ENCODE measurements around the gene ARPC2.

Gene ARPC2

GRCh38 chr2:218291318-218292047, 74.5 kb downstream of the ARPC2 start:
- TF ChIP-seq, protein P1, sequence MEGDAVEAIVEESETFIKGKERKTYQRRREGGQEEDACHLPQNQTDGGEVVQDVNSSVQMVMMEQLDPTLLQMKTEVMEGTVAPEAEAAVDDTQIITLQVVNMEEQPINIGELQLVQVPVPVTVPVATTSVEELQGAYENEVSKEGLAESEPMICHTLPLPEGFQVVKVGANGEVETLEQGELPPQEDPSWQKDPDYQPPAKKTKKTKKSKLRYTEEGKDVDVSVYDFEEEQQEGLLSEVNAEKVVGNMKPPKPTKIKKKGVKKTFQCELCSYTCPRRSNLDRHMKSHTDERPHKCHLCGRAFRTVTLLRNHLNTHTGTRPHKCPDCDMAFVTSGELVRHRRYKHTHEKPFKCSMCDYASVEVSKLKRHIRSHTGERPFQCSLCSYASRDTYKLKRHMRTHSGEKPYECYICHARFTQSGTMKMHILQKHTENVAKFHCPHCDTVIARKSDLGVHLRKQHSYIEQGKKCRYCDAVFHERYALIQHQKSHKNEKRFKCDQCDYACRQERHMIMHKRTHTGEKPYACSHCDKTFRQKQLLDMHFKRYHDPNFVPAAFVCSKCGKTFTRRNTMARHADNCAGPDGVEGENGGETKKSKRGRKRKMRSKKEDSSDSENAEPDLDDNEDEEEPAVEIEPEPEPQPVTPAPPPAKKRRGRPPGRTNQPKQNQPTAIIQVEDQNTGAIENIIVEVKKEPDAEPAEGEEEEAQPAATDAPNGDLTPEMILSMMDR (IDR thresholded peaks at IDR 0.05; ENCODE audit: insufficient read depth, low read length), result no peak
- TF ChIP-seq SPI1 (IDR thresholded peaks at IDR 0.05; ENCODE audit: borderline replicate concordance, low read depth) (peak; percentile 54; the same call in 1 of the 2 replicates), POLR2AphosphoS5 (IDR thresholded peaks at IDR 0.05; ENCODE audit: low read depth) (no peak), GABPA (IDR thresholded peaks at IDR 0.05; ENCODE audit: low read depth) (no peak)
- TF ChIP-seq, protein P2, sequence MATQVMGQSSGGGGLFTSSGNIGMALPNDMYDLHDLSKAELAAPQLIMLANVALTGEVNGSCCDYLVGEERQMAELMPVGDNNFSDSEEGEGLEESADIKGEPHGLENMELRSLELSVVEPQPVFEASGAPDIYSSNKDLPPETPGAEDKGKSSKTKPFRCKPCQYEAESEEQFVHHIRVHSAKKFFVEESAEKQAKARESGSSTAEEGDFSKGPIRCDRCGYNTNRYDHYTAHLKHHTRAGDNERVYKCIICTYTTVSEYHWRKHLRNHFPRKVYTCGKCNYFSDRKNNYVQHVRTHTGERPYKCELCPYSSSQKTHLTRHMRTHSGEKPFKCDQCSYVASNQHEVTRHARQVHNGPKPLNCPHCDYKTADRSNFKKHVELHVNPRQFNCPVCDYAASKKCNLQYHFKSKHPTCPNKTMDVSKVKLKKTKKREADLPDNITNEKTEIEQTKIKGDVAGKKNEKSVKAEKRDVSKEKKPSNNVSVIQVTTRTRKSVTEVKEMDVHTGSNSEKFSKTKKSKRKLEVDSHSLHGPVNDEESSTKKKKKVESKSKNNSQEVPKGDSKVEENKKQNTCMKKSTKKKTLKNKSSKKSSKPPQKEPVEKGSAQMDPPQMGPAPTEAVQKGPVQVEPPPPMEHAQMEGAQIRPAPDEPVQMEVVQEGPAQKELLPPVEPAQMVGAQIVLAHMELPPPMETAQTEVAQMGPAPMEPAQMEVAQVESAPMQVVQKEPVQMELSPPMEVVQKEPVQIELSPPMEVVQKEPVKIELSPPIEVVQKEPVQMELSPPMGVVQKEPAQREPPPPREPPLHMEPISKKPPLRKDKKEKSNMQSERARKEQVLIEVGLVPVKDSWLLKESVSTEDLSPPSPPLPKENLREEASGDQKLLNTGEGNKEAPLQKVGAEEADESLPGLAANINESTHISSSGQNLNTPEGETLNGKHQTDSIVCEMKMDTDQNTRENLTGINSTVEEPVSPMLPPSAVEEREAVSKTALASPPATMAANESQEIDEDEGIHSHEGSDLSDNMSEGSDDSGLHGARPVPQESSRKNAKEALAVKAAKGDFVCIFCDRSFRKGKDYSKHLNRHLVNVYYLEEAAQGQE (IDR thresholded peaks at IDR 0.05; ENCODE audit: insufficient replicate concordance, low read depth), result no peak
- Histone ChIP-seq H3K27me3 (ENCODE audit: insufficient read depth, poor library complexity, severe bottlenecking) (no peaks in the 10 kb centered on the region), H3K4me3 (replicated peaks; ENCODE audit: insufficient read depth, low read length) (peak overlapping the region; percentile 56), H3K27ac (replicated peaks) (peak overlapping the region; percentile 77)
- peak in 1 of 2 experiments; percentile 42 for DNase-seq (ENCODE audit: low read depth in 1 of 2, low spot score in 1 of 2)

- peak in 1 of 2 experiments; percentile 61 for DNase-seq (ENCODE audit: low read depth in 1 of 2, low spot score in 1 of 2)
- peak within 1 kb of the TSS; percentile 56 for H3K4me3 ChIP-seq (replicated peaks; ENCODE audit: insufficient read depth, low read length)
- H3K27ac ChIP-seq (replicated peaks), result peak within 1 kb of the TSS; percentile 77
- TF ChIP-seq POLR2AphosphoS5 (IDR thresholded peaks at IDR 0.05; ENCODE audit: low read depth) (0 out of 2 replicates have a peak, but pooled peaks have one; percentile 15), SPI1 (IDR thresholded peaks at IDR 0.05; ENCODE audit: borderline replicate concordance, low read depth) (no peak), GABPA (IDR thresholded peaks at IDR 0.05; ENCODE audit: low read depth) (no peak)
- TF ChIP-seq, protein P1 (IDR thresholded peaks at IDR 0.05; ENCODE audit: insufficient read depth, low read length), result peak; percentile 5
- TF ChIP-seq, protein P2 (IDR thresholded peaks at IDR 0.05; ENCODE audit: insufficient replicate concordance, low read depth), result no peak
- H3K27me3 ChIP-seq (ENCODE audit: insufficient read depth, poor library complexity, severe bottlenecking), result no peaks in the 10 kb centered on the region
Measured at GRCh38 chr2:218292048-218293014, 75.3 kb downstream of the ARPC2 start, which contains the start of gene TMBIM1. Gene TMBIM1 (minus strand): TSS chr2:218292503. CDS start chr2:218282141, 10,362 bp downstream.

- no peak overlapping the region for H3K27ac ChIP-seq (replicated peaks)
- no peak overlapping the region for H3K4me3 ChIP-seq (replicated peaks; ENCODE audit: insufficient read depth, low read length)
- DNase-seq (ENCODE audit: low read depth in 1 of 2, low spot score in 1 of 2), result peak in 1 of 2 experiments; percentile 55
- no peak for TF ChIP-seq GABPA (IDR thresholded peaks at IDR 0.05; ENCODE audit: low read depth)
- TF ChIP-seq, protein P1 (IDR thresholded peaks at IDR 0.05; ENCODE audit: insufficient read depth, low read length), result no peak
- no peak for TF ChIP-seq POLR2AphosphoS5 (IDR thresholded peaks at IDR 0.05; ENCODE audit: low read depth)
- TF ChIP-seq, protein P2 (IDR thresholded peaks at IDR 0.05; ENCODE audit: insufficient replicate concordance, low read depth), result no peak
- TF ChIP-seq SPI1 (IDR thresholded peaks at IDR 0.05; ENCODE audit: borderline replicate concordance, low read depth), result peak; percentile 23; the same call in 1 of the 2 replicates
- H3K27me3 ChIP-seq (ENCODE audit: insufficient read depth, poor library complexity, severe bottlenecking), result no peaks in the 10 kb centered on the region
Measured at GRCh38 chr2:218293715-218294429, 76.9 kb downstream of the ARPC2 start.
